HFFc6 (cell line): ENCODE measurements around the gene PHACTR1. TPM values are rescaled to one million over a fixed set of nuclear protein-coding genes. Genes with fewer than 3 reads are reported as not detected.

Experiments used
- DNase-seq: peaks from one replicate; pipeline ENCODE4 v3.0.0-alpha.2; 2018
- H3K27ac Mint-ChIP-seq: 2 replicates; pipeline ENCODE4 v1.8.0; 2020; ENCODE audit warnings: mild to moderate bottlenecking, mixed read lengths
- H3K27me3 Mint-ChIP-seq: 2 replicates; pipeline ENCODE4 v1.8.0; 2021; ENCODE audit warnings: mild to moderate bottlenecking, moderate library complexity, mixed read lengths; ENCODE audit not compliant: insufficient read depth
- H3K36me3 Mint-ChIP-seq: 2 replicates; pipeline ENCODE4 v1.8.0; 2021; ENCODE audit warnings: low read depth, mixed read lengths
- H3K4me1 Mint-ChIP-seq: 2 replicates; pipeline ENCODE4 v1.8.0; 2020; ENCODE audit warnings: low read depth, mixed read lengths
- H3K4me3 Mint-ChIP-seq: 2 replicates; pipeline ENCODE4 v1.8.0; 2020; ENCODE audit warnings: mild to moderate bottlenecking, moderate library complexity, mixed read lengths
- H3K9me3 Mint-ChIP-seq: 2 replicates; pipeline ENCODE4 v1.8.0; 2020; ENCODE audit warnings: mild to moderate bottlenecking, mixed read lengths
- total RNA-seq, 6 experiments: library from RNA; stranded (reverse); fragmentation: NEBNext Ultra II Directional; extraction: Animal tissue kit (Norgen Biotek cat#: 25700); gene quantifications; 2 replicates in 1 of 6; 3 replicates in 5 of 6; pipeline ENCODE4 v1.2.3, GENCODE V29; 2021
- TF ChIP-seq, protein P1 (sequence below): fragments of 200-600 bp; sonication (generic); IDR thresholded peaks from 2 replicates; pipeline ENCODE4 v1.5.0; 2021; ENCODE audit warnings: antibody characterized with exemption, mild to moderate bottlenecking

The PHACTR1 gene
- total RNA-seq, 6 experiments from 2014 or later: 2.5 to 4.7 (median 3.9) TPM

- TF ChIP-seq, protein P1, sequence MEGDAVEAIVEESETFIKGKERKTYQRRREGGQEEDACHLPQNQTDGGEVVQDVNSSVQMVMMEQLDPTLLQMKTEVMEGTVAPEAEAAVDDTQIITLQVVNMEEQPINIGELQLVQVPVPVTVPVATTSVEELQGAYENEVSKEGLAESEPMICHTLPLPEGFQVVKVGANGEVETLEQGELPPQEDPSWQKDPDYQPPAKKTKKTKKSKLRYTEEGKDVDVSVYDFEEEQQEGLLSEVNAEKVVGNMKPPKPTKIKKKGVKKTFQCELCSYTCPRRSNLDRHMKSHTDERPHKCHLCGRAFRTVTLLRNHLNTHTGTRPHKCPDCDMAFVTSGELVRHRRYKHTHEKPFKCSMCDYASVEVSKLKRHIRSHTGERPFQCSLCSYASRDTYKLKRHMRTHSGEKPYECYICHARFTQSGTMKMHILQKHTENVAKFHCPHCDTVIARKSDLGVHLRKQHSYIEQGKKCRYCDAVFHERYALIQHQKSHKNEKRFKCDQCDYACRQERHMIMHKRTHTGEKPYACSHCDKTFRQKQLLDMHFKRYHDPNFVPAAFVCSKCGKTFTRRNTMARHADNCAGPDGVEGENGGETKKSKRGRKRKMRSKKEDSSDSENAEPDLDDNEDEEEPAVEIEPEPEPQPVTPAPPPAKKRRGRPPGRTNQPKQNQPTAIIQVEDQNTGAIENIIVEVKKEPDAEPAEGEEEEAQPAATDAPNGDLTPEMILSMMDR: no peak
- Mint-ChIP-seq H3K4me1 (peaks cover 22% of the 10 kb centered on the region), H3K36me3 (no peaks in the 10 kb centered on the region), H3K9me3 (no peaks in the 10 kb centered on the region; the same call in 1 of the 2 replicates), H3K27me3 (peaks cover 3% of the 10 kb centered on the region), H3K4me3 (no peak overlapping the region), H3K27ac (no peak overlapping the region)
- DNase-seq: no peak
Observed at GRCh38 chr6:12947151-12947871, 230.7 kb downstream of the PHACTR1 start.

DNA sequence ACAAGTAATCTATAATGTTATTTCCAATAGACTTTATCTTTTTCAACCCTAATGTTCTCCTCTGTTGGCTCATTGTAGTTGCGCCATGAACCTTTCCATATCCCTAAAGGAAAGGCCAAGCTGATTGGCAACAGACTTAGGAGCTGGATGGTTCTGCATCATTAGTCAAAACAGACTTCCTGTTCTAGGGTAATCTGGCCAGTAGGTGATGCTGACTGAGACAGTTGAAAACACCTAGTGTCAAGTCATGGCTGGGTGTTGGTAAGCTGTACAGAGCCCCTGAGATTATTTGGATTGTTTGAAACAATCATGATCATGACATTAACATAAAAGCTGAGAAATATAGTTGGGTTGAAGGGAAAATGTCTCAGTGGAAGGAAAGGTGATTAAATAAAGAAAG lies 231.4 kb downstream of the PHACTR1 start:
- no peak overlapping the region for H3K4me3 Mint-ChIP-seq
- no peaks in the 10 kb centered on the region for H3K36me3 Mint-ChIP-seq
- H3K27me3 Mint-ChIP-seq: peaks cover 3% of the 10 kb centered on the region
- H3K9me3 Mint-ChIP-seq: no peaks in the 10 kb centered on the region; the same call in 1 of the 2 replicates
- TF ChIP-seq, protein P1: no peak
- H3K27ac Mint-ChIP-seq: no peak overlapping the region
- peaks cover 19% of the 10 kb centered on the region for H3K4me1 Mint-ChIP-seq
- DNase-seq: no peak

GRCh38 chr6:12950976-12951375 lies 234.4 kb downstream of the PHACTR1 start:
- H3K27ac Mint-ChIP-seq: no peak overlapping the region

GRCh38 chr6:12951415-12951814 lies 234.8 kb downstream of the PHACTR1 start:
- TF ChIP-seq, protein P1: no peak
- H3K9me3 Mint-ChIP-seq: no peaks in the 10 kb centered on the region
- H3K4me1 Mint-ChIP-seq: peaks cover 6% of the 10 kb centered on the region; the same call in 1 of the 2 replicates
- no peak for DNase-seq
- no peaks in the 10 kb centered on the region for H3K36me3 Mint-ChIP-seq
- no peak overlapping the region for H3K27ac Mint-ChIP-seq
- no peak overlapping the region for H3K4me3 Mint-ChIP-seq
- peaks cover 7% of the 10 kb centered on the region for H3K27me3 Mint-ChIP-seq

More at GRCh38 chr6:12950976-12951375, 234.4 kb downstream of the PHACTR1 start:
- Mint-ChIP-seq H3K36me3 (no peaks in the 10 kb centered on the region), H3K9me3 (no peaks in the 10 kb centered on the region), H3K4me3 (no peak overlapping the region), H3K4me1 (peaks cover 6% of the 10 kb centered on the region; the same call in 1 of the 2 replicates), H3K27me3 (peaks cover 7% of the 10 kb centered on the region)
- TF ChIP-seq, protein P1: no peak
- DNase-seq: no peak

DNA sequence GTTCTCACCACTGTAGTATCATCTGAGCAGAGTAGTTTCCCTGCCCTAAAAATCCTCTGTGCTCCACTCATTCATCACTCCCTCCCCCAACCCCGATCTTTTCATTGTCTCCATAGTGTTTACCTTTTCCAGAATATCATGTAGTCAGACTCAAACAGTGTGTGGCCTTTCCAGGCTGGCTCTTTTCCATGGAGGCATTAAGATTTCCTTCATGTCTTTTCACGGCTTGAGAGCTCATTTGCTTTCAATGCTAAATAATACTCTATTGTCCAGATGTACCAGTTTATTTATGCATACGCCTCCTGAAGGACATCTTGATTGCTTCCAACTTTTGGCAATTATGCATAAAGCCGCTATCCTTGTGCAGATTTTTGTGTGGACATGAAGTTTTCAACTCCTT lies 235.8 kb downstream of the PHACTR1 start:
- DNase-seq: no peak
- H3K4me1 Mint-ChIP-seq: peaks cover 6% of the 10 kb centered on the region; the same call in 1 of the 2 replicates

More for the DNA sequence above, 235.8 kb downstream of the PHACTR1 start:
- Mint-ChIP-seq H3K27me3 (peaks cover 7% of the 10 kb centered on the region), H3K9me3 (no peaks in the 10 kb centered on the region), H3K4me3 (no peak overlapping the region), H3K27ac (no peak overlapping the region), H3K36me3 (no peaks in the 10 kb centered on the region)
- TF ChIP-seq, protein P1: no peak
